HepG2 (cell line): ENCODE measurements around the gene RERE. TPM values are rescaled to one million over a fixed set of nuclear protein-coding genes. Genes with fewer than 3 reads are reported as not detected.
A peak's percentile ranks its signal among the peaks of the same experiment; 100 is the strongest.

Source experiments
- ARNT2 ChIP-seq: sonication (generic); formaldehyde crosslinking; IDR thresholded peaks from 2 replicates; pipeline ENCODE4 v1.8.0; 2022; ENCODE audit warnings: mild to moderate bottlenecking, low read depth, missing genetic modification reagents, moderate library complexity
- ELF3 ChIP-seq: IDR thresholded peaks from 2 replicates; pipeline ENCODE4 v1.6.1; 2016; ENCODE audit warnings: missing genetic modification reagents, missing compliant biosample characterization
- FOXA3 ChIP-seq: IDR thresholded peaks from 2 replicates; pipeline ENCODE4 v1.6.1; 2016; ENCODE audit warnings: missing genetic modification reagents, missing compliant biosample characterization
- HNF4A ChIP-seq: sonication (generic); formaldehyde crosslinking; IDR thresholded peaks from 2 replicates; pipeline ENCODE4 v1.4.0; 2020; ENCODE audit warnings: missing genetic modification reagents
- KAT7 ChIP-seq: IDR thresholded peaks from 2 replicates; pipeline ENCODE4 v1.6.1; 2018; ENCODE audit warnings: borderline replicate concordance, missing compliant biosample characterization
- KLF15 ChIP-seq: sonication (generic); formaldehyde crosslinking; IDR thresholded peaks from 2 replicates; pipeline ENCODE4 v1.8.1; 2023; ENCODE audit warnings: borderline replicate concordance, mild to moderate bottlenecking, inconsistent platforms, missing genetic modification reagents, mixed read lengths
- POLR2G ChIP-seq: fragments of 200-400 bp; formaldehyde crosslinking; IDR thresholded peaks from 2 replicates; pipeline ENCODE4 v1.6.1; 2018; ENCODE audit warnings: mild to moderate bottlenecking, low read depth, low read length, moderate library complexity
- RELA ChIP-seq: sonication (generic); formaldehyde crosslinking; IDR thresholded peaks from 2 replicates; pipeline ENCODE4 v1.4.0; 2020; ENCODE audit warnings: missing genetic modification reagents
- SKI ChIP-seq: fragments of 450-650 bp; IDR thresholded peaks from one replicate; pipeline ENCODE4 v1.6.1; 2018; ENCODE audit warnings: mild to moderate bottlenecking; ENCODE audit not compliant: partially characterized antibody
- TCF7 ChIP-seq: sonication (generic); IDR thresholded peaks from 2 replicates; pipeline ENCODE4 v1.6.1; 2016; ENCODE audit warnings: antibody characterized with exemption, low read depth
- TEAD2 ChIP-seq: sonication (generic); formaldehyde crosslinking; IDR thresholded peaks from 2 replicates; pipeline ENCODE4 v1.9.0; 2021; ENCODE audit warnings: missing genetic modification reagents
- THAP11 ChIP-seq: IDR thresholded peaks from 2 replicates; pipeline ENCODE4 v1.6.1; 2016; ENCODE audit warnings: missing biosample characterization, missing genetic modification reagents
- ZBTB8A ChIP-seq: sonication (generic); formaldehyde crosslinking; IDR thresholded peaks from 2 replicates; pipeline ENCODE4 v1.4.0; 2020; ENCODE audit warnings: mild to moderate bottlenecking, low read depth, missing genetic modification reagents, borderline replicate concordance
- ZNF138 ChIP-seq: sonication (generic); formaldehyde crosslinking; IDR thresholded peaks from 2 replicates; pipeline ENCODE4 v1.5.0; 2020; ENCODE audit warnings: mild to moderate bottlenecking, low read depth, missing genetic modification reagents
- ZNF577 ChIP-seq: sonication (generic); formaldehyde crosslinking; IDR thresholded peaks from 2 replicates; pipeline ENCODE4 v1.4.0; 2020; ENCODE audit warnings: mild to moderate bottlenecking, low read depth, missing genetic modification reagents, borderline replicate concordance
- polyA plus RNA-seq, 8 experiments: library from polyadenylated mRNA; depleted of rRNA in 3 of 8; stranded (reverse) in 7 of 8; unstranded in 1 of 8; fragments of >200 nt; fragmentation: Illumina TruSeq in 4 of 8; extraction: Trizol in 4 of 8; gene quantifications; 2 replicates each; pipeline versions ENCODE4 v1.2.1 to v1.2.3, GENCODE V29; 2011 to 2016; ENCODE audit warnings: low read depth in 4 of 8, missing spikeins in 1 of 8, mixed read lengths in 1 of 8; ENCODE audit not compliant: insufficient read depth in 1 of 8
- total RNA-seq, 5 experiments: library from RNA; depleted of rRNA; stranded (reverse); fragments of >200 nt; fragmentation: Illumina TruSeq; extraction: Trizol; gene quantifications; 2 replicates each; pipeline ENCODE4 v1.2.3, GENCODE V29; 2016; ENCODE audit warnings: low read depth in 1 of 5
- TF ChIP-seq, protein P1 (sequence below): sonication (generic); formaldehyde crosslinking; IDR thresholded peaks from 2 replicates; pipeline ENCODE4 v1.4.0; 2020; ENCODE audit warnings: missing genetic modification reagents
- TF ChIP-seq, protein P2 (sequence below): sonication (generic); formaldehyde crosslinking; IDR thresholded peaks from 2 replicates; pipeline ENCODE4 v1.4.0; 2020; ENCODE audit warnings: missing genetic modification reagents, borderline replicate concordance
- TF ChIP-seq, protein P3 (sequence below): sonication (generic); formaldehyde crosslinking; IDR thresholded peaks from 2 replicates; pipeline ENCODE4 v1.8.0; 2022; ENCODE audit warnings: missing genetic modification reagents, mild to moderate bottlenecking, moderate library complexity, borderline replicate concordance
- TF ChIP-seq, protein P4 (sequence below): sonication (generic); formaldehyde crosslinking; IDR thresholded peaks from 2 replicates; pipeline ENCODE4 v1.4.0; 2020; ENCODE audit warnings: missing genetic modification reagents

RERE gene
- total and polyA plus RNA-seq, 2 of the 13 experiments (the other 11 are each of a cell fraction or from before 2014, with no cell fraction given) = 18.3 to 21.9 TPM

DNA sequence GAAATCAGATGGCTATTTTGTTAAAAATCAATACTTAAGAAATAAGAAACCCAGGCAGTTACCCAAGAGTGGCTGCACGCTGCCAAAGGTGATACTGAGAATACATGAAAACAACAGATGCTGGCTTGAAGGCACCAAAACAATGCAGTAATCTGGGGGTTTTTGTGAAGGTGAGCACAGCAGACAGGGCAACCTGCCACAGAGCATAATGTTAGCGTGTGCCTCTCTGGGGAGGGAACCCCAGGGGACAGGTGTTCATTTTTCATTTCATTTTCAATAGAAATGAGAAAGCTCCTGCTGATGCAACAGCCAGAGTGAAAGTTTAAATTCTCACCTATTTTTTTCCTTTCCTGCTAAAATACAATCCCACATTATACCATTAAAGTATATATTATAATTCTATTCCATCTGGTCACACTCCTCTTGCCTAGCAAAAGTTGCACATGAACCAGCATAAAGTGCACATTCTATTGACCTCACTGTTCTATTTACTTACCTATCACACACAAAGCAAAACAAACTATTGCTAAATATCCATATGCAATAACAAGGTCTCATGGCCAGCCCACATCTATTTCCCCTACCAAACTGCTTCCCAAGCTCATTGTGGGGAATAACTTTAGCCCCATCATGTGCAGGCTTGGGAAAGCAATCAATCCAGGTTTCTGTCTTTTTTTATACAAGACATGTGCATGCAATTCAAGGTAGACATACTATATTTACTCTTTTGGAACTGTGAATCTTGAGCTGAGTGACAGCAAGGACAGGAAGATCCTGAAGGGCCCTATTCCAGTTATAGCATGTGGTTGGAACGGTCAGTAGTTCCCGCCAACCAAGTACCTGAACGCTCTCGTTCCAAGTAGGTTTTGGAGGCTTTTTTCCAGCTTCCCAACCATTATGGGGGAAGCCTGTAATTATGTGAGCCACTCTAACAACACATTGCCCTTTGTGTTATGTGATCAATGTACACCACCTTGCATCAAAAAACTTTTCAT, 173.6 kb downstream of the RERE start (continued):
- TF ChIP-seq, protein P1, sequence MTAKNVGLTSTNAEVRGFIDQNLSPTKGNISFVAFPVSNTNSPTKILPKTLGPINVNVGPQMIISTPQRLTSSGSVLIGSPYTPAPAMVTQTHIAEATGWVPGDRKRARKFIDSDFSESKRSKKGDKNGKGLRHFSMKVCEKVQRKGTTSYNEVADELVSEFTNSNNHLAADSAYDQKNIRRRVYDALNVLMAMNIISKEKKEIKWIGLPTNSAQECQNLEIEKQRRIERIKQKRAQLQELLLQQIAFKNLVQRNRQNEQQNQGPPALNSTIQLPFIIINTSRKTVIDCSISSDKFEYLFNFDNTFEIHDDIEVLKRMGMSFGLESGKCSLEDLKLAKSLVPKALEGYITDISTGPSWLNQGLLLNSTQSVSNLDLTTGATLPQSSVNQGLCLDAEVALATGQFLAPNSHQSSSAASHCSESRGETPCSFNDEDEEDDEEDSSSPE = 0 out of 2 replicates have a peak, but pooled peaks have one; percentile 44
- TF ChIP-seq KLF15 (CRISPR knock-in tag) = no peak
- TF ChIP-seq, protein P2, sequence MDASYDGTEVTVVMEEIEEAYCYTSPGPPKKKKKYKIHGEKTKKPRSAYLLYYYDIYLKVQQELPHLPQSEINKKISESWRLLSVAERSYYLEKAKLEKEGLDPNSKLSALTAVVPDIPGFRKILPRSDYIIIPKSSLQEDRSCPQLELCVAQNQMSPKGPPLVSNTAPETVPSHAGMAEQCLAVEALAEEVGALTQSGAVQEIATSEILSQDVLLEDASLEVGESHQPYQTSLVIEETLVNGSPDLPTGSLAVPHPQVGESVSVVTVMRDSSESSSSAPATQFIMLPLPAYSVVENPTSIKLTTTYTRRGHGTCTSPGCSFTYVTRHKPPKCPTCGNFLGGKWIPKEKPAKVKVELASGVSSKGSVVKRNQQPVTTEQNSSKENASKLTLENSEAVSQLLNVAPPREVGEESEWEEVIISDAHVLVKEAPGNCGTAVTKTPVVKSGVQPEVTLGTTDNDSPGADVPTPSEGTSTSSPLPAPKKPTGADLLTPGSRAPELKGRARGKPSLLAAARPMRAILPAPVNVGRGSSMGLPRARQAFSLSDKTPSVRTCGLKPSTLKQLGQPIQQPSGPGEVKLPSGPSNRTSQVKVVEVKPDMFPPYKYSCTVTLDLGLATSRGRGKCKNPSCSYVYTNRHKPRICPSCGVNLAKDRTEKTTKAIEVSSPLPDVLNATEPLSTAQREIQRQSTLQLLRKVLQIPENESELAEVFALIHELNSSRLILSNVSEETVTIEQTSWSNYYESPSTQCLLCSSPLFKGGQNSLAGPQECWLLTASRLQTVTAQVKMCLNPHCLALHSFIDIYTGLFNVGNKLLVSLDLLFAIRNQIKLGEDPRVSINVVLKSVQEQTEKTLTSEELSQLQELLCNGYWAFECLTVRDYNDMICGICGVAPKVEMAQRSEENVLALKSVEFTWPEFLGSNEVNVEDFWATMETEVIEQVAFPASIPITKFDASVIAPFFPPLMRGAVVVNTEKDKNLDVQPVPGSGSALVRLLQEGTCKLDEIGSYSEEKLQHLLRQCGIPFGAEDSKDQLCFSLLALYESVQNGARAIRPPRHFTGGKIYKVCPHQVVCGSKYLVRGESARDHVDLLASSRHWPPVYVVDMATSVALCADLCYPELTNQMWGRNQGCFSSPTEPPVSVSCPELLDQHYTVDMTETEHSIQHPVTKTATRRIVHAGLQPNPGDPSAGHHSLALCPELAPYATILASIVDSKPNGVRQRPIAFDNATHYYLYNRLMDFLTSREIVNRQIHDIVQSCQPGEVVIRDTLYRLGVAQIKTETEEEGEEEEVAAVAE (CRISPR knock-in tag) = no peak
- peak; percentile 52 for TF ChIP-seq SKI
- TF ChIP-seq ZBTB8A (CRISPR knock-in tag) = no peak
- TF ChIP-seq RELA (CRISPR knock-in tag) = no peak
- TF ChIP-seq ZNF577 (CRISPR knock-in tag) = no peak
- no peak for TF ChIP-seq ZNF138 (CRISPR knock-in tag)
- TF ChIP-seq, protein P3, sequence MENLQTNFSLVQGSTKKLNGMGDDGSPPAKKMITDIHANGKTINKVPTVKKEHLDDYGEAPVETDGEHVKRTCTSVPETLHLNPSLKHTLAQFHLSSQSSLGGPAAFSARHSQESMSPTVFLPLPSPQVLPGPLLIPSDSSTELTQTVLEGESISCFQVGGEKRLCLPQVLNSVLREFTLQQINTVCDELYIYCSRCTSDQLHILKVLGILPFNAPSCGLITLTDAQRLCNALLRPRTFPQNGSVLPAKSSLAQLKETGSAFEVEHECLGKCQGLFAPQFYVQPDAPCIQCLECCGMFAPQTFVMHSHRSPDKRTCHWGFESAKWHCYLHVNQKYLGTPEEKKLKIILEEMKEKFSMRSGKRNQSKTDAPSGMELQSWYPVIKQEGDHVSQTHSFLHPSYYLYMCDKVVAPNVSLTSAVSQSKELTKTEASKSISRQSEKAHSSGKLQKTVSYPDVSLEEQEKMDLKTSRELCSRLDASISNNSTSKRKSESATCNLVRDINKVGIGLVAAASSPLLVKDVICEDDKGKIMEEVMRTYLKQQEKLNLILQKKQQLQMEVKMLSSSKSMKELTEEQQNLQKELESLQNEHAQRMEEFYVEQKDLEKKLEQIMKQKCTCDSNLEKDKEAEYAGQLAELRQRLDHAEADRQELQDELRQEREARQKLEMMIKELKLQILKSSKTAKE (CRISPR knock-in tag) = peak; percentile 44; the same call in 1 of the 2 replicates
- TF ChIP-seq KAT7 = no peak
- TF ChIP-seq FOXA3 (CRISPR knock-in tag) = peak; percentile 94
- TF ChIP-seq POLR2G = no peak
- no peak for TF ChIP-seq TEAD2
- TF ChIP-seq, protein P4, sequence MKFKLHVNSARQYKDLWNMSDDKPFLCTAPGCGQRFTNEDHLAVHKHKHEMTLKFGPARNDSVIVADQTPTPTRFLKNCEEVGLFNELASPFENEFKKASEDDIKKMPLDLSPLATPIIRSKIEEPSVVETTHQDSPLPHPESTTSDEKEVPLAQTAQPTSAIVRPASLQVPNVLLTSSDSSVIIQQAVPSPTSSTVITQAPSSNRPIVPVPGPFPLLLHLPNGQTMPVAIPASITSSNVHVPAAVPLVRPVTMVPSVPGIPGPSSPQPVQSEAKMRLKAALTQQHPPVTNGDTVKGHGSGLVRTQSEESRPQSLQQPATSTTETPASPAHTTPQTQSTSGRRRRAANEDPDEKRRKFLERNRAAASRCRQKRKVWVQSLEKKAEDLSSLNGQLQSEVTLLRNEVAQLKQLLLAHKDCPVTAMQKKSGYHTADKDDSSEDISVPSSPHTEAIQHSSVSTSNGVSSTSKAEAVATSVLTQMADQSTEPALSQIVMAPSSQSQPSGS (CRISPR knock-in tag) = peak; percentile 88
- TF ChIP-seq TCF7 = peak; percentile 45; the same call in 1 of the 2 replicates
- no peak for TF ChIP-seq ARNT2 (CRISPR knock-in tag)
- peak; percentile 72 for TF ChIP-seq HNF4A (CRISPR knock-in tag)
- TF ChIP-seq ELF3 = peak; percentile 80
- peak; percentile 66 for TF ChIP-seq THAP11 (CRISPR knock-in tag)
